GM23248 (cell line): ENCODE results near the gene IL21. TPM values are rescaled to one million over a fixed set of nuclear protein-coding genes. Genes with fewer than 3 reads are reported as not detected.
A peak's percentile ranks its signal among the peaks of the same experiment; 100 is the strongest.

ENCODE experiments used
- DNase-seq: peaks from one replicate; pipeline ENCODE4 v3.0.0-alpha.2; 2015
- H2AFZ ChIP-seq: fragments of 200-600 bp; sonication (generic); 2 replicates; pipeline ENCODE4 v1.6.1; 2016; ENCODE audit warnings: antibody characterized with exemption
- H3F3A ChIP-seq: fragments of 200-600 bp; sonication (generic); 2 replicates; pipeline ENCODE4 v1.6.1; 2016; ENCODE audit warnings: mild to moderate bottlenecking, antibody characterized with exemption, mixed run types; ENCODE audit not compliant: insufficient read depth
- H3K27ac ChIP-seq: fragments of 200-600 bp; sonication (generic); 2 replicates; pipeline ENCODE4 v1.5.1; 2016; ENCODE audit warnings: mild to moderate bottlenecking
- H3K27me3 ChIP-seq: fragments of 200-600 bp; sonication (generic); replicated peaks from 2 replicates; pipeline ENCODE4 v1.6.1; 2016; ENCODE audit warnings: mild to moderate bottlenecking; ENCODE audit not compliant: insufficient read depth
- H3K36me3 ChIP-seq: fragments of 200-600 bp; sonication (generic); 2 replicates; pipeline ENCODE4 v1.6.1; 2016; ENCODE audit warnings: low read depth, mild to moderate bottlenecking
- H3K4me1 ChIP-seq: fragments of 200-600 bp; sonication (generic); 2 replicates; pipeline ENCODE4 v1.6.1; 2016; ENCODE audit warnings: mild to moderate bottlenecking; ENCODE audit not compliant: insufficient read depth
- H3K4me2 ChIP-seq: fragments of 200-600 bp; sonication (generic); one replicate; pipeline ENCODE4 v1.6.1; 2016; ENCODE audit warnings: mild to moderate bottlenecking; ENCODE audit not compliant: unreplicated experiment
- H3K4me3 ChIP-seq: fragments of 200-600 bp; sonication (generic); 2 replicates; pipeline ENCODE4 v1.5.1; 2016; ENCODE audit warnings: mild to moderate bottlenecking
- H3K79me2 ChIP-seq: fragments of 200-600 bp; sonication (generic); 2 replicates; pipeline ENCODE4 v1.6.1; 2016; ENCODE audit warnings: mild to moderate bottlenecking; ENCODE audit not compliant: insufficient read depth
- H3K9ac ChIP-seq: fragments of 200-600 bp; sonication (generic); 2 replicates; pipeline ENCODE4 v1.6.1; 2016; ENCODE audit warnings: mild to moderate bottlenecking
- H3K9me2 ChIP-seq: fragments of 200-600 bp; sonication (generic); 2 replicates; pipeline ENCODE4 v1.6.1; 2016; ENCODE audit warnings: mixed run types, mild to moderate bottlenecking, moderate library complexity; ENCODE audit not compliant: insufficient read depth
- H3K9me3 ChIP-seq: fragments of 200-600 bp; sonication (generic); one replicate; pipeline ENCODE4 v1.6.1; 2017; ENCODE audit warnings: low read depth
- H4K20me1 ChIP-seq: fragments of 200-600 bp; sonication (generic); 2 replicates; pipeline ENCODE4 v1.6.0; 2016; ENCODE audit not compliant: insufficient read depth
- EZH2 ChIP-seq: fragments of 200-600 bp; sonication (generic); IDR thresholded peaks from 2 replicates; pipeline ENCODE4 v1.6.1; 2018; ENCODE audit warnings: antibody characterized with exemption, mild to moderate bottlenecking; ENCODE audit not compliant: insufficient read depth, poor library complexity, severe bottlenecking
- EZH2phosphoT487 ChIP-seq: fragments of 200-600 bp; sonication (generic); IDR thresholded peaks from 2 replicates; pipeline ENCODE4 v1.6.1; 2018; ENCODE audit warnings: antibody characterized with exemption, moderate library complexity, mild to moderate bottlenecking, low read depth; ENCODE audit not compliant: insufficient read depth
- WGBS, 2 experiments: methylation state at CpG; one replicate each; pipeline ENCODE4 v1.1.6; 2015 to 2017; ENCODE audit warnings: low lambda C conversion rate in 2 of 2, low coverage in 1 of 2; ENCODE audit errors: missing lambda C conversion rate in 2 of 2; 5-methylcytosine and 5-hydroxymethylcytosine counted together
- in situ Hi-C: fragments of 300-500 bp; cut with MboI; formaldehyde crosslinking; loops from 2 replicates; pipeline ENCODE4 v1.15.0; 2020
- polyA plus RNA-seq: library from polyadenylated mRNA; unstranded; fragments of >200 nt; fragmentation: Nextera tagmentation; extraction: Ambion mirVana; gene quantifications from 2 replicates; pipeline ENCODE4 v1.2.1, GENCODE V29; 2016
- total RNA-seq: library from RNA; depleted of rRNA; stranded (reverse); fragments of >200 nt; shearing (Covaris generic); gene quantifications from 2 replicates; pipeline ENCODE4 v1.2.3, GENCODE V29; 2014

IL21 gene
- total and polyA plus RNA-seq, 2 experiments from 2014 or later = not detected

- no peaks in the 10 kb centered on the region for H3K79me2 ChIP-seq
- no peak overlapping the region for H3K9ac ChIP-seq
- peak; percentile 73 for DNase-seq
- 64 to 72% methylated on average over 2 of the region's 2 CpGs for WGBS, 2 experiments
- no peak overlapping the region for H2AFZ ChIP-seq
- H3K4me2 ChIP-seq = no peak overlapping the region
- peaks cover 8% of the 10 kb centered on the region; the same call in 1 of the 2 replicates for H3K4me1 ChIP-seq
- no peaks in the 10 kb centered on the region for H4K20me1 ChIP-seq
- peaks cover 12% of the 10 kb centered on the region; the same call in 1 of the 2 replicates for H3F3A ChIP-seq
- H3K36me3 ChIP-seq = no peaks in the 10 kb centered on the region
- no peaks in the 10 kb centered on the region; the same call in 1 of the 2 replicates for H3K27me3 ChIP-seq
- no peak overlapping the region for H3K4me3 ChIP-seq
- no peaks in the 10 kb centered on the region; the same call in 1 of the 2 replicates for H3K9me2 ChIP-seq
- H3K27ac ChIP-seq = 0 out of 2 replicates have a peak overlapping the region, but pooled peaks have one; percentile 20
- TF ChIP-seq EZH2 (no peak), EZH2phosphoT487 (no peak)
- H3K9me3 ChIP-seq = no peaks in the 10 kb centered on the region
- in situ Hi-C loops = no loop called here
Observed at GRCh38 chr4:122625156-122625555, 4.3 kb upstream of the IL21 start.

GRCh38 chr4:122624205-122624604 is 3.3 kb upstream of the IL21 start:
- H4K20me1 ChIP-seq = no peaks in the 10 kb centered on the region
- in situ Hi-C loops = no loop called here
- 32 to 38% methylated on average over 2 of the region's 2 CpGs for WGBS, 2 experiments

GRCh38 chr4:122623637-122624166 is 2.8 kb upstream of the IL21 start:
- WGBS, 2 experiments = 77 to 81% methylated on average over 4 of the region's 4 CpGs
- Histone ChIP-seq H3K4me3 (no peak overlapping the region), H3K4me2 (no peak overlapping the region), H3K9me2 (no peaks in the 10 kb centered on the region; the same call in 1 of the 2 replicates), H3K4me1 (peaks cover 8% of the 10 kb centered on the region; the same call in 1 of the 2 replicates), H3K9ac (no peak overlapping the region), H3K27ac (no peak overlapping the region), H3K27me3 (no peaks in the 10 kb centered on the region; the same call in 1 of the 2 replicates), H4K20me1 (no peaks in the 10 kb centered on the region), H3F3A (peaks cover 12% of the 10 kb centered on the region; the same call in 1 of the 2 replicates), H3K79me2 (no peaks in the 10 kb centered on the region), H2AFZ (no peak overlapping the region), H3K36me3 (no peaks in the 10 kb centered on the region), H3K9me3 (no peaks in the 10 kb centered on the region)
- DNase-seq = no peak
- in situ Hi-C loops = no loop called here
- TF ChIP-seq EZH2 = no peak
- no peak for TF ChIP-seq EZH2phosphoT487

More at GRCh38 chr4:122624205-122624604, 3.3 kb upstream of the IL21 start:
- no peak overlapping the region for H3K4me3 ChIP-seq
- peaks cover 8% of the 10 kb centered on the region; the same call in 1 of the 2 replicates for H3K4me1 ChIP-seq
- H3K36me3 ChIP-seq = no peaks in the 10 kb centered on the region
- no peak overlapping the region for H3K4me2 ChIP-seq
- H3K9me2 ChIP-seq = no peaks in the 10 kb centered on the region; the same call in 1 of the 2 replicates
- peak; percentile 19 for DNase-seq
- H3K9me3 ChIP-seq = no peaks in the 10 kb centered on the region
- no peaks in the 10 kb centered on the region; the same call in 1 of the 2 replicates for H3K27me3 ChIP-seq
- TF ChIP-seq EZH2phosphoT487 (no peak), EZH2 (no peak)
- no peak overlapping the region for H3K9ac ChIP-seq
- H3K79me2 ChIP-seq = no peaks in the 10 kb centered on the region
- no peak overlapping the region for H3K27ac ChIP-seq
- no peak overlapping the region for H2AFZ ChIP-seq
- H3F3A ChIP-seq = peaks cover 12% of the 10 kb centered on the region; the same call in 1 of the 2 replicates

- Histone ChIP-seq H3K27me3 (no peaks in the 10 kb centered on the region; the same call in 1 of the 2 replicates), H4K20me1 (no peaks in the 10 kb centered on the region), H3K4me1 (peaks cover 8% of the 10 kb centered on the region; the same call in 1 of the 2 replicates), H3K4me3 (no peak overlapping the region), H3K36me3 (no peaks in the 10 kb centered on the region), H3K4me2 (no peak overlapping the region), H3K9ac (no peak overlapping the region), H3K27ac (no peak overlapping the region), H3K9me2 (no peaks in the 10 kb centered on the region), H3K9me3 (no peaks in the 10 kb centered on the region), H3F3A (peaks cover 12% of the 10 kb centered on the region; the same call in 1 of the 2 replicates), H2AFZ (no peak overlapping the region), H3K79me2 (no peaks in the 10 kb centered on the region)
- in situ Hi-C loops = no loop called here
- 22 to 24% methylated on average over 3 of the region's 3 CpGs for WGBS, 2 experiments
- TF ChIP-seq EZH2 (no peak), EZH2phosphoT487 (no peak)
- DNase-seq = no peak
Observed at GRCh38 chr4:122622400-122622799, 1.5 kb upstream of the IL21 start.
